Measurements from ENCODE around the gene PNPLA6.
"Not testable (repeated sequence)": the region's sequence is repeated elsewhere in the genome, so short reads cannot be mapped to it uniquely, and the experiment has no call there.

Gene PNPLA6

DNA sequence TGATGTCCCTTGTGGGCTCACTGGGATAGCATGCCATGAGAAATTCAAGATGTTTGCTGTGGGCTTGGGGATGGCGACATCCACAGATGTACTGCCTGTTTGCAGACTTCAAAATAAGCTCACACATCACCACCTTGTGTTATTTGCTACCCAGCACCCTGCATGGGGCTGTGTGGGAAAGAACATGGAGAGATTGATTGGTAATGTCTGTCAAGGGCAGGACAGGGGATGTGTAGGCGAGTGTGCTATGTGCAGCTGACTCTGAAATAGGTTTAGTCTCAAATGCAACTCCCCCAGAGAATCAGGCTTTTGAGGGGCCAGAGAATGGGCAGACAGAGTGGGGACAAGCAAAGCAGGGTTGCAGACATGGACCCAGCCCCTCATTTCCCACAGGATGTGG, 24.7 kb downstream of the PNPLA6 start:
- no peak for DNase-seq (ENCODE audit: low read depth)
- H3K9ac ChIP-seq (ENCODE audit: low read length) = no peak overlapping the region
- H3K27me3 ChIP-seq (replicated peaks; ENCODE audit: control insufficient read depth, insufficient read depth, low read length) = no peaks in the 10 kb centered on the region
- H3K9me3 ChIP-seq (ENCODE audit: control insufficient read depth, low read length) = no peaks in the 10 kb centered on the region
- no peaks in the 10 kb centered on the region for H3K4me1 ChIP-seq (ENCODE audit: control insufficient read depth, insufficient read depth, low read length)
- H3K36me3 ChIP-seq (ENCODE audit: control insufficient read depth, insufficient read depth, low read length, severe bottlenecking) = peaks cover 30% of the 10 kb centered on the region
- no peak overlapping the region for H3K4me3 ChIP-seq (ENCODE audit: low read length)

- peaks cover 28% of the 10 kb centered on the region for H3K36me3 ChIP-seq (ENCODE audit: control insufficient read depth, insufficient read depth, low read length, severe bottlenecking)
- no peaks in the 10 kb centered on the region for H3K9me3 ChIP-seq (ENCODE audit: control insufficient read depth, low read length)
- DNase-seq (ENCODE audit: low read depth) = no peak
- H3K4me1 ChIP-seq (ENCODE audit: control insufficient read depth, insufficient read depth, low read length) = no peaks in the 10 kb centered on the region
- no peak overlapping the region for H3K9ac ChIP-seq (ENCODE audit: low read length)
- no peak overlapping the region for H3K4me3 ChIP-seq (ENCODE audit: low read length)
- H3K27me3 ChIP-seq (replicated peaks; ENCODE audit: control insufficient read depth, insufficient read depth, low read length) = no peaks in the 10 kb centered on the region
Observed at GRCh38 chr19:7561325-7561724, 25.8 kb downstream of the PNPLA6 start.

DNA sequence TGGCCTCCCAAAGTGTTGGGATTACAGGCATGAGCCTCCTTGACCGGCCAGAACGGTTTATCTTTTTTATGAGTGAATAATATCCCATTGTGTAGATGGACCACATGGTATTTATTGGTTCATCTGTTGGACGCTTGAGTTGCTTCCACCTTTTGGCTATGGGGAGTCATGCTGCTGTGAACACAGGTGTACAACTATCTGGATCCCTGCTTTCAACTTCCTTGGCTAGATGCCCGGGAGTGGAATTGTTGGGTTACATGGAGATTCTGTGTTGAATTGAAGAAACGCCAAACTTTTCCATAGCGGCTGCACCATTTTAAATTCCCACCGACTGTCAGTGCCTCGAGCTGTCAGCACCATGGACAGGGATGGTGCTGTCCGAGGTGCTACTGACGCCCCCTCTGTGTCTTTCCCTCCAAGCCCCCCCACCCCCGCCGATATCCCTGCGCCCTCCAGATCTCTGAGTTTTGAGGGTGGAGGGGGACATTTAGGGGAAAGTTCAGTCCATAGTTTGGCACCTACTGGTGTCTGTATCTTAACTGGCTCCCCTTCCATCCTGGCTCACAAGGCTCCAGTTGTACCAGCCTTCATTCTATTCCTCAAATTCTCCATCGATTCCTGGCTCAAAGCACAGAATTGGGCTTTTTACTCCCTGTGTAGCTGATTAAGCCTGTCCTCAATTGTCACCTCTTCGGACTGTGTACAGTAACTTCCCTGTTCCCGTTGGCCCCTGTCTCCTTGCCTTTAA, 27.3 kb downstream of the PNPLA6 start:
- Histone ChIP-seq H3K4me3 (ENCODE audit: low read length) (no peak overlapping the region), H3K9ac (ENCODE audit: low read length) (no peak overlapping the region), H3K4me1 (ENCODE audit: control insufficient read depth, insufficient read depth, low read length) (no peaks in the 10 kb centered on the region), H3K9me3 (ENCODE audit: control insufficient read depth, low read length) (no peaks in the 10 kb centered on the region), H3K36me3 (ENCODE audit: control insufficient read depth, insufficient read depth, low read length, severe bottlenecking) (peaks cover 13% of the 10 kb centered on the region), H3K27me3 (replicated peaks; ENCODE audit: control insufficient read depth, insufficient read depth, low read length) (no peaks in the 10 kb centered on the region)
- peak; percentile 11 for DNase-seq (ENCODE audit: low read depth)

DNA sequence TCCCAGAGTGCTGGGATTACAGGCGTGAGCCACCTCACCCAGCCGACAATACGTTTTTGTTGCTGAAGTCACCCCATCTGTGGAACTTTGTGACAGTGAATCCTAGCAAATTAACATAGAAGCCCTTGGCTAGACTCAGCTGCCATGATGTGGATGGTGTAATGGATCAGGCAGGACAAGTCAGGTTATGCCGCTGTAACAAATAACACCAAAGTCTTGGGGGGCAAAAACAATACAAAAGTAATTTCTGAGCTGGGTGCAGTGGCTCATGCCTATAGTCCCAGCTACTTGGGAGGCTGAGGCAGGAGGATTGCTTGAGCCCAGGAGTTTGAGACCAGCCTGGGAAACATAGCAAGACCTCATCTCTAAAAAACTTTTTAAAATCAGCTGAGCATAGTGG, 29.3 kb downstream of the PNPLA6 start:
- DNase-seq (ENCODE audit: low read depth) = no peak
- H3K27me3 ChIP-seq (replicated peaks; ENCODE audit: control insufficient read depth, insufficient read depth, low read length) = no peaks in the 10 kb centered on the region

DNA sequence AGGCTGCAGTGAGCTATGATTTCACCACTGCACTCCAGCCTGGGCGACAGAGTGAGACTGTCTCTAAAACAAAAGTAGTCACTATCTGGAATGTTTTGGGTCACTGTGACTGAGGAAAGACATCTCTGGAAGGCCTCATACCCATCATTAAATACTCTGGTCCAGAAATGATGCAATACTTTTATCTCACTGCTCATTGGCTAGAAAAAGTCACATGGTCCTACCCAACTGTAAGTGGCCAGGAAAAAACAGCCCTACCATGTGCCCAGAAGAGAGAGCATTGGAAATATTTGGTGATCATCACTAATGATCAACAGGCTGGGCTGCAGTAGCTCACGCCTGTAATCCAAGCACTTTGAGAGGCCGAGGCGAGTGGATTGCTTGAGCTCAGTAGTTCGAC, 29.8 kb downstream of the PNPLA6 start:
- Histone ChIP-seq H3K27me3 (replicated peaks; ENCODE audit: control insufficient read depth, insufficient read depth, low read length) (no peaks in the 10 kb centered on the region), H3K4me3 (ENCODE audit: low read length) (no peak overlapping the region), H3K9me3 (ENCODE audit: control insufficient read depth, low read length) (no peaks in the 10 kb centered on the region), H3K9ac (ENCODE audit: low read length) (no peak overlapping the region), H3K36me3 (ENCODE audit: control insufficient read depth, insufficient read depth, low read length, severe bottlenecking) (no peaks in the 10 kb centered on the region), H3K4me1 (ENCODE audit: control insufficient read depth, insufficient read depth, low read length) (no peaks in the 10 kb centered on the region)
- DNase-seq (ENCODE audit: low read depth) = no peak

More for the DNA sequence above, 29.3 kb downstream of the PNPLA6 start:
- H3K36me3 ChIP-seq (ENCODE audit: control insufficient read depth, insufficient read depth, low read length, severe bottlenecking) = no peaks in the 10 kb centered on the region
- no peaks in the 10 kb centered on the region for H3K9me3 ChIP-seq (ENCODE audit: control insufficient read depth, low read length)
- no peak overlapping the region for H3K4me3 ChIP-seq (ENCODE audit: low read length)
- H3K9ac ChIP-seq (ENCODE audit: low read length) = no peak overlapping the region
- no peaks in the 10 kb centered on the region for H3K4me1 ChIP-seq (ENCODE audit: control insufficient read depth, insufficient read depth, low read length)

DNA sequence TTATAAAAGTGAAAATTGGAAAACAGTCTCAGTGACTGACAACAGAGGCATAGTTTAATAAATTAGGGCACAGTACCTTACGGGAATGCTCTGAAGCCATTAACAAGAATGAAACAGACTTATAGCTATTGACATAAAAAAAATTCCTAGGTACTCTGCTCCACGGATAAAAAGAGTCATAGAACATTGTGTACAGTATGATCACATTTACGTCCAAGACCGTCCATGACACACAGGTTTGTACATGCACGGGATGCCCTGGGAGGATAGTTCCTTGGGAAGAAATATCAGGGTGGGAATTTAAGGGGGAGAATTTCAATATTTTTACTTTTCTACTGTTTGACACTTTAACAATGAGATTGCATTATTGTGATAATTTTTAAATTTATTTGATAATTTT, 35.2 kb downstream of the PNPLA6 start:
- no peaks in the 10 kb centered on the region for H3K27me3 ChIP-seq (replicated peaks; ENCODE audit: control insufficient read depth, insufficient read depth, low read length)
- H3K36me3 ChIP-seq (ENCODE audit: control insufficient read depth, insufficient read depth, low read length, severe bottlenecking) = no peaks in the 10 kb centered on the region
- no peak overlapping the region for H3K9ac ChIP-seq (ENCODE audit: low read length)
- DNase-seq (ENCODE audit: low read depth) = no peak
- H3K4me1 ChIP-seq (ENCODE audit: control insufficient read depth, insufficient read depth, low read length) = no peaks in the 10 kb centered on the region
- no peaks in the 10 kb centered on the region for H3K9me3 ChIP-seq (ENCODE audit: control insufficient read depth, low read length)
- H3K4me3 ChIP-seq (ENCODE audit: low read length) = no peak overlapping the region

DNA sequence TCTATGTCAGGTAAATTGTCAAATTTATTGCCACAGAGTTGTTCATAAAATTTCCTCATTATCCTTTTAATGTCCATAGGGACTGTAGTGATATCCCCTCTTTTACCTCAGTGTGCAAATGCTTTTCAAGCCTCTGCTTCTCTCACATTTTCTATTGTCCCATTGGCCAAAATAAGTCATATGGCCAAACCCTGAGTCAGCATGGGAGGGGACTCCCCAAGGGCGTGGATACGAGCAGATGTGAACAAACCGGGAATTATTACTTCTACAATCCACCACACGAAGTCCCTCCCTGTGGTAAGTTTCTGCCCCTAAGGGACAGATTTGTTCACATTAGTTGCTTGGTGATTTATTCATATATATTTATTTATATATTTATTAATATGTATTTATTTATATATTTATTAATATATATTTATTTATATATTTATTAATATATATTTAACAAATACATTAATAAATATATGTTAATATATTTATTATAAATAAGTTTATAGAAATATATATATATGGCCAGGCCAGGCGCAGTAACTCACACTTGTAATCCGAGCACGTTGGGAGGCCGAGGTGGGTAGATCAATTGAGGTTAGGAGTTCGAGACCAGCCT, 40.0 kb downstream of the PNPLA6 start:
- H3K9ac ChIP-seq (ENCODE audit: low read length) = no peak overlapping the region
- no peaks in the 10 kb centered on the region for H3K36me3 ChIP-seq (ENCODE audit: control insufficient read depth, insufficient read depth, low read length, severe bottlenecking)
- no peaks in the 10 kb centered on the region for H3K4me1 ChIP-seq (ENCODE audit: control insufficient read depth, insufficient read depth, low read length)
- H3K27me3 ChIP-seq (replicated peaks; ENCODE audit: control insufficient read depth, insufficient read depth, low read length) = peaks cover 10% of the 10 kb centered on the region
- no peak overlapping the region for H3K4me3 ChIP-seq (ENCODE audit: low read length)
- DNase-seq (ENCODE audit: low read depth) = no peak
- no peaks in the 10 kb centered on the region for H3K9me3 ChIP-seq (ENCODE audit: control insufficient read depth, low read length)

DNA sequence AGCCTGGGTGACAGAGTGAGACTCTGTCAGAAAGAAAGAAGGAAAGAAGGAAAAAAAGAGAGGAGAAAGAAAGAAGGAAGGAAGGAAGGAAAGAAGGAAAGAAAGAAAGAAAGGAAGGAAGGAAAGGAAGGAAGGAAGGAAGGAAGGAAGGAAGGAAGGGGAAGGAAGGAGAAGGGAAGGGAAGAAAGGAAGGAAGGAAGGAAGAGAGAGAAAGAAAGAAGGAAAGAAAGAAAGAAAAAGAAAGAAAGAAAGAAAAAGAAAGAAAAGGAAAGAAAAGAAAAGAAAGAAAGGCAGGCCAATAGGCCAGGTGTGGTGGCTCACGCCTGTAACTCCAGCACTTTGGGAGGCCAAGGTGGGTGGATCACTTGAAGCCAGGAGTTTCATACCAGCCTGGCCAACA, 41.9 kb downstream of the PNPLA6 start:
- not testable (repeated sequence) for H3K4me1 ChIP-seq (ENCODE audit: control insufficient read depth, insufficient read depth, low read length); H3K9ac ChIP-seq (ENCODE audit: low read length); H3K9me3 ChIP-seq (ENCODE audit: control insufficient read depth, low read length); H3K4me3 ChIP-seq (ENCODE audit: low read length); DNase-seq (ENCODE audit: low read depth); H3K36me3 ChIP-seq (ENCODE audit: control insufficient read depth, insufficient read depth, low read length, severe bottlenecking)
- peaks cover 13% of the 10 kb centered on the region for H3K27me3 ChIP-seq (replicated peaks; ENCODE audit: control insufficient read depth, insufficient read depth, low read length)

GRCh38 chr19:7578127-7578526, 42.6 kb downstream of the PNPLA6 start:
- Histone ChIP-seq H3K36me3 (ENCODE audit: control insufficient read depth, insufficient read depth, low read length, severe bottlenecking) (no peaks in the 10 kb centered on the region), H3K9ac (ENCODE audit: low read length) (no peak overlapping the region), H3K9me3 (ENCODE audit: control insufficient read depth, low read length) (no peaks in the 10 kb centered on the region), H3K27me3 (replicated peaks; ENCODE audit: control insufficient read depth, insufficient read depth, low read length) (peaks cover 15% of the 10 kb centered on the region), H3K4me1 (ENCODE audit: control insufficient read depth, insufficient read depth, low read length) (no peaks in the 10 kb centered on the region), H3K4me3 (ENCODE audit: low read length) (no peak overlapping the region)
- DNase-seq (ENCODE audit: low read depth) = no peak

DNA sequence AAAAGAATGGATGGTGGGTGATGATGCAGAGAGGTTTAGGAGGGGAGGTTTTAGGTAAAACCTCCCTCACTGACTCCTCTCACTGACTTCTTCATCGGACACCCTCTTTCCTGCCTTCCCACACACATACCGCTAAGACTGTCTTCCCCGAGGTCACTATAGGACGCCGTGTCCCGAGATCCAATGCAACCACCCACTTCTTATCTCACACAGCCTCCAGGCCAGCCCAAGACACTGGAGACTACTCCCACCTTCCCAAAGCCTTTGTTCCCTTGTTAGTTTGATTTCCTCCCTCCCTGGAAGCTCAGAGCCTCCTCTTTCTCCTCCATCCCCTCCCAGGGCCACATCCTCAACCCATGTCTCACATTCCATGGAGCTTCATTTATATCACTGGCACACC, 43.7 kb downstream of the PNPLA6 start:
- Histone ChIP-seq H3K4me3 (ENCODE audit: low read length) (no peak overlapping the region), H3K36me3 (ENCODE audit: control insufficient read depth, insufficient read depth, low read length, severe bottlenecking) (no peaks in the 10 kb centered on the region), H3K9ac (ENCODE audit: low read length) (no peak overlapping the region), H3K27me3 (replicated peaks; ENCODE audit: control insufficient read depth, insufficient read depth, low read length) (peaks cover 18% of the 10 kb centered on the region), H3K9me3 (ENCODE audit: control insufficient read depth, low read length) (no peaks in the 10 kb centered on the region), H3K4me1 (ENCODE audit: control insufficient read depth, insufficient read depth, low read length) (no peaks in the 10 kb centered on the region)
- DNase-seq (ENCODE audit: low read depth) = no peak

DNA sequence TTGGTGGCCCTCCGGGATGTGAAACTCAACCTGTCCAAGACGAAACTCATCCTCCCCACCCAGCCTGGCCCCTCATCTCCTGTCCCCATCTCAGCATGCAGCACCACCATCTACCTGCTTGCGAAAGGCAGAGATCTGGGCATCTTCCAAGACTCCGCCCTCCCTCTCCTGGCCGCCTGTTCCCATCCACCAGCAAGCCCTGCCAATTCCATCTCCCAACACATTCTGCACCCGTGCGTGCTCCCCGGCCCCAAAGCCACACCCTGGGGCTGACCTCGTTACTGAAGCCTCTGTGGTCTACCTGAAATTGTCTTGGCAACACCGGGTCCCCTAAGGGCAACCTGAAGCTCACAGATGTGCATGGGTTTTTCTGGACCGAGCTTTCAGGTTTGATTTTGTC, 46.9 kb downstream of the PNPLA6 start:
- DNase-seq (ENCODE audit: low read depth) = no peak
- Histone ChIP-seq H3K27me3 (replicated peaks; ENCODE audit: control insufficient read depth, insufficient read depth, low read length) (peaks cover 11% of the 10 kb centered on the region), H3K36me3 (ENCODE audit: control insufficient read depth, insufficient read depth, low read length, severe bottlenecking) (no peaks in the 10 kb centered on the region), H3K9me3 (ENCODE audit: control insufficient read depth, low read length) (no peaks in the 10 kb centered on the region), H3K4me1 (ENCODE audit: control insufficient read depth, insufficient read depth, low read length) (no peaks in the 10 kb centered on the region), H3K4me3 (ENCODE audit: low read length) (no peak overlapping the region), H3K9ac (ENCODE audit: low read length) (no peak overlapping the region)

DNA sequence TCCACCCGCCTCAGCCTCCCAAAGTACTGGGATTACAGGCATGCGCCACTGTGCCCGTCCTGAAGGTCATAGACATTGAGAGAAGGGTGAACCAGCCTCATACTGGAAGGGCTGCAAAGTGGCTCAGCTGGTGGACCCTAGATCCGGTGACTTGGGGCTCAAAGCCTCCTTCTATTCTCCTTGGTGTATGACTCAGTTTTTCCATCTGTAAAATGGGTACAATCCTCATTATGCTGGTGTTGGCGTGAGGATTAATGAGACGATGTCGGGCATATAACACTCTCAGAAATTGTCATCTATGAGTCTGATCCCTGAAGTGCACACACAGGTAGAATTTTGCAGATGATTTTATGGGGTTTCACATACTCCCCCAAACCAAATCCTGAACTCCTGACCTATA, 54.3 kb downstream of the PNPLA6 start:
- Histone ChIP-seq H3K27me3 (replicated peaks; ENCODE audit: control insufficient read depth, insufficient read depth, low read length) (peaks cover 15% of the 10 kb centered on the region), H3K9me3 (ENCODE audit: control insufficient read depth, low read length) (no peaks in the 10 kb centered on the region), H3K4me1 (ENCODE audit: control insufficient read depth, insufficient read depth, low read length) (no peaks in the 10 kb centered on the region), H3K4me3 (ENCODE audit: low read length) (no peak overlapping the region), H3K9ac (ENCODE audit: low read length) (no peak overlapping the region), H3K36me3 (ENCODE audit: control insufficient read depth, insufficient read depth, low read length, severe bottlenecking) (no peaks in the 10 kb centered on the region)
- no peak for DNase-seq (ENCODE audit: low read depth)

Data from adipocyte (in vitro differentiated cells).